Esophagus squamous epithelium (tissue), 5 donors: ENCODE data around the gene FBXO31. TPM values are rescaled to one million over a fixed set of nuclear protein-coding genes. Genes with fewer than 3 reads are reported as not detected.

ENCODE experiments used
- DNase-seq: peaks from one replicate; lab custom pipeline; 2025; lab: John Stamatoyannopoulos, UW
- H3K27ac ChIP-seq, 4 donors: fragments of 200-600 bp; sonication (generic); one replicate each; pipeline ENCODE4 v1.5.1; 2016 to 2019; ENCODE audit warnings: mild to moderate bottlenecking in 1 of 4
- H3K27me3 ChIP-seq, 4 donors: fragments of 200-600 bp; sonication (generic); 1 replicate in 3 of 4; 2 replicates in 1 of 4; pipeline versions ENCODE4 v1.5.1 to v1.6.0; 2017 to 2021; ENCODE audit warnings: antibody characterized with exemption in 1 of 4
- H3K36me3 ChIP-seq, 3 donors: fragments of 200-600 bp; sonication (generic); one replicate each; pipeline ENCODE4 v1.5.1; 2016 to 2019
- H3K4me1 ChIP-seq, 3 donors: fragments of 200-600 bp; sonication (generic); one replicate each; pipeline ENCODE4 v1.5.1; 2017 to 2019
- H3K4me3 ChIP-seq, 4 donors: fragments of 200-600 bp; sonication (generic); 1 replicate in 3 of 4; 2 replicates in 1 of 4; pipeline ENCODE4 v1.5.1; 2016 to 2019; ENCODE audit warnings: mild to moderate bottlenecking in 2 of 4, moderate library complexity in 1 of 4
- H3K9me3 ChIP-seq, 3 donors: fragments of 200-600 bp; sonication (generic); one replicate each; pipeline ENCODE4 v1.5.1; 2016 to 2019
- CTCF ChIP-seq, 6 experiments: fragments of 450-650 bp in 4 of 6; fragments of 200-600 bp in 2 of 6; sonication (generic) in 2 of 6; IDR thresholded peaks; one replicate each; pipeline ENCODE4 v1.5.1; 2016 to 2019; ENCODE audit warnings: antibody characterized with exemption in 6 of 6, mild to moderate bottlenecking in 4 of 6, moderate library complexity in 4 of 6
- POLR2A ChIP-seq, 4 donors: fragments of 450-650 bp; IDR thresholded peaks; one replicate each; pipeline ENCODE4 v1.6.1; 2017; ENCODE audit warnings: antibody characterized with exemption in 4 of 4, mild to moderate bottlenecking in 4 of 4, moderate library complexity in 3 of 4
- WGBS, 2 donors: methylation state at CpG; one replicate each; pipeline ENCODE4 v1.1.5; 2018; 5-methylcytosine and 5-hydroxymethylcytosine counted together
- intact Hi-C: fragments of 100-400 bp; cut with DNase I; formaldehyde crosslinking; loops from one replicate; pipeline ENCODE4 v1.15.0; 2022
- total RNA-seq, 4 donors: library from RNA; depleted of rRNA; stranded (reverse); fragments of >200 nt; gene quantifications; one replicate each; pipeline ENCODE4 v1.1.0, GENCODE V29; 2016
- donor health status: DM: yes; HTN: yes; CAD: no.

FBXO31 gene
- total RNA-seq, 4 donors from 2014 or later = 18.3 to 43.7 (median 21.2) TPM

- no peak for DNase-seq
Measured at GRCh38 chr16:87327798-87328495, 55.6 kb downstream of the FBXO31 start.

GRCh38 chr16:87326151-87326571 lies 57.4 kb downstream of the FBXO31 start:
- Histone ChIP-seq H3K27ac (peak overlapping the region in 3 of 4 donors; percentile 53 to 67 (median 65)), H3K36me3 (peaks cover 9 to 63% (median 22%) of the 10 kb centered on the region in 3 donors), H3K4me1 (peaks cover 4 to 42% (median 10%) of the 10 kb centered on the region in 3 donors), H3K9me3 (no peaks in the 10 kb centered on the region), H3K4me3 (no peak overlapping the region), H3K27me3 (no peaks in the 10 kb centered on the region)
- 71 to 80% methylated on average over 4 to 9 of the region's 11 CpGs for whole genome bisulfite sequencing, 2 donors
- intact Hi-C loops = no loop called here
- DNase-seq = no peak
- TF ChIP-seq POLR2A (IDR thresholded peaks at IDR 0.05) (no peak), CTCF (IDR thresholded peaks at IDR 0.05) (no peak)

More at GRCh38 chr16:87327798-87328495, 55.6 kb downstream of the FBXO31 start:
- 81 to 89% methylated on average over 10 to 15 of the region's 19 CpGs for WGBS, 2 donors
- no peak overlapping the region for H3K4me3 ChIP-seq
- peaks cover 9 to 81% (median 22%) of the 10 kb centered on the region in 3 donors for H3K36me3 ChIP-seq
- H3K9me3 ChIP-seq = no peaks in the 10 kb centered on the region
- H3K4me1 ChIP-seq = peaks cover 4 to 49% (median 10%) of the 10 kb centered on the region in 3 donors
- H3K27me3 ChIP-seq = no peaks in the 10 kb centered on the region
- peak overlapping the region in 3 of 4 donors; percentile 34 to 67 (median 65) for H3K27ac ChIP-seq
- TF ChIP-seq POLR2A (IDR thresholded peaks at IDR 0.05) (no peak), CTCF (IDR thresholded peaks at IDR 0.05) (no peak)
- intact Hi-C loops = no loop called here

GRCh38 chr16:87325423-87325858 lies 58.1 kb downstream of the FBXO31 start:
- no peaks in the 10 kb centered on the region for H3K9me3 ChIP-seq
- TF ChIP-seq POLR2A (IDR thresholded peaks at IDR 0.05) (no peak), CTCF (IDR thresholded peaks at IDR 0.05) (no peak)
- H3K27ac ChIP-seq = peak overlapping the region in 3 of 4 donors; percentile 53 to 67 (median 65)
- H3K36me3 ChIP-seq = peaks cover 3 to 56% (median 18%) of the 10 kb centered on the region in 3 donors
- H3K27me3 ChIP-seq = no peaks in the 10 kb centered on the region
- 0 to 20% methylated on average over 1 to 2 of the region's 15 CpGs for WGBS, 2 donors
- no peak for DNase-seq
- intact Hi-C loops = no loop called here
- no peak overlapping the region for H3K4me3 ChIP-seq
- H3K4me1 ChIP-seq = peaks cover 4 to 42% (median 10%) of the 10 kb centered on the region in 3 donors

GRCh38 chr16:87324411-87325275 lies 58.9 kb downstream of the FBXO31 start:
- Histone ChIP-seq H3K4me1 (peaks cover 4 to 42% (median 10%) of the 10 kb centered on the region in 3 donors), H3K9me3 (no peaks in the 10 kb centered on the region), H3K36me3 (peaks cover 0 to 48% (median 10%) of the 10 kb centered on the region in 3 donors), H3K27ac (peak overlapping the region in 3 of 4 donors; percentile 53 to 65 (median 60)), H3K27me3 (no peaks in the 10 kb centered on the region), H3K4me3 (no peak overlapping the region)
- peak; percentile 41 to 74 (median 66) for TF ChIP-seq CTCF (IDR thresholded peaks at IDR 0.05)
- no peak for TF ChIP-seq POLR2A (IDR thresholded peaks at IDR 0.05)
- no peak for DNase-seq
- intact Hi-C loops = no loop called here
- 44 to 59% methylated on average over 9 to 12 of the region's 28 CpGs for WGBS, 2 donors
